ENCODE results near the gene HERPUD1. TPM values are rescaled to one million over a fixed set of nuclear protein-coding genes. Genes with fewer than 3 reads are reported as not detected.

Gene HERPUD1
- total and polyA plus RNA-seq, 9 of the 15 experiments (the other 6 are each of a cell fraction or from before 2014, with no cell fraction given): 14.2 to 60.7 (median 37.4) TPM

GRCh38 chr16:56964243-56965148, 32.6 kb downstream of the HERPUD1 start:
- ChIA-PET CTCF (ENCODE audit: low intra/inter-chr PET ratio) (interaction anchor here (0.6 to 2.0 kb wide), 4 partner anchors 80 to 498 kb away, joined by 3 to 6 read pairs (median 4); no protein-coding TSS in a partner anchor), POLR2A (interaction anchor here (0.6 to 1.5 kb wide), 6 partner anchors 14 to 69 kb away, joined by 3 to 4 read pairs (median 3); no protein-coding TSS in a partner anchor)
- WGBS (ENCODE audit: insufficient coverage, low coverage, missing lambda C conversion rate): 32% methylated on average over 26 of the region's 30 CpGs
- Histone ChIP-seq H3K27ac (ENCODE audit: extremely low read depth, low read depth, low read length) (peak overlapping the region; percentile 53; the same call in 1 of the 3 replicates), H3K4me2 (ENCODE audit: insufficient read depth, low read length) (peak overlapping the region; percentile 4; the same call in 1 of the 2 replicates), H2AFZ (ENCODE audit: low read depth, low read length) (peak overlapping the region; percentile 87), H3K4me1 (replicated peaks in 1 of 2; ENCODE audit: control insufficient read depth in 2 of 2, insufficient read depth in 2 of 2, low read length in 2 of 2) (peaks cover 4 to 22% of the 10 kb centered on the region in 2 experiments; a peak in 4 of 5 replicates), H3K79me2 (ENCODE audit: control insufficient read depth, insufficient read depth, low read length) (no peaks in the 10 kb centered on the region), H4K20me1 (replicated peaks; ENCODE audit: control insufficient read depth, insufficient read depth, low read length) (no peaks in the 10 kb centered on the region), H3K9me3 (replicated peaks; ENCODE audit: control insufficient read depth, insufficient read depth, low read depth, low read length) (no peaks in the 10 kb centered on the region), H3K9me1 (ENCODE audit: control insufficient read depth, insufficient read depth, low read length) (no peaks in the 10 kb centered on the region), H3K4me3 (no peak overlapping the region), H3K36me3 (ENCODE audit: control insufficient read depth, insufficient read depth, low read length) (no peaks in the 10 kb centered on the region), H3K9ac (ENCODE audit: insufficient read depth in 1 of 2, low read depth in 2 of 2, low read length in 2 of 2) (0 out of 4 replicates have a peak overlapping the region, but pooled peaks of 1 of the 2 experiments have one; percentile 6), H3K27me3 (ENCODE audit: control insufficient read depth in 2 of 2, insufficient read depth in 2 of 2, low read length in 2 of 2) (peaks cover under 1 to 6% of the 10 kb centered on the region in 2 experiments; a peak in 4 of 5 replicates)
- intact Hi-C loops (cut with micrococcal nuclease) (loop anchor here (1.0 to 5.0 kb wide), 3 partner anchors 53 to 204 kb away; no protein-coding TSS in a partner anchor), in situ Hi-C loops (cut with MboI) (no loop called here)
- ATAC-seq (peak; percentile 90), FAIRE-seq (peak; percentile 84), DNase-seq (ENCODE audit: extremely low read depth in 1 of 4, low spot score in 3 of 4) (peak; percentile 85 to 94 (median 86))
- no TSS peak for BruUV-seq (replicated peaks)
- TF ChIP-seq MBD2 (IDR thresholded peaks at IDR 0.05; ENCODE audit: borderline replicate concordance, low read depth) (no peak), ZNF830 (CRISPR knock-in tag; IDR thresholded peaks at IDR 0.05) (no peak), SIN3A (IDR thresholded peaks at IDR 0.05; ENCODE audit: borderline replicate concordance in 2 of 2, control insufficient read depth in 1 of 2, low read depth in 2 of 2, low read length in 2 of 2) (no peak), RUNX1 (IDR thresholded peaks at IDR 0.05; ENCODE audit: low read depth) (no peak), TCFL5 (CRISPR knock-in tag; conservative IDR thresholded peaks at IDR 0.05) (no peak), ZNF764 (CRISPR knock-in tag; IDR thresholded peaks at IDR 0.05; ENCODE audit: low read depth) (no peak), PURB (CRISPR knock-in tag; IDR thresholded peaks at IDR 0.05; ENCODE audit: low read depth) (no peak), BRD9 (IDR thresholded peaks at IDR 0.05; ENCODE audit: low read depth, partially characterized antibody) (no peak), ZNF699 (CRISPR knock-in tag; IDR thresholded peaks at IDR 0.05; ENCODE audit: insufficient replicate concordance) (no peak), ETV5 (CRISPR knock-in tag; IDR thresholded peaks at IDR 0.05; ENCODE audit: low read depth) (0 out of 2 replicates have a peak, but pooled peaks have one; percentile 29), PHTF2 (CRISPR knock-in tag; IDR thresholded peaks at IDR 0.05) (no peak), ETS2 (tag; IDR thresholded peaks at IDR 0.05; ENCODE audit: borderline replicate concordance, poor library complexity, severe bottlenecking) (no peak), CHAMP1 (IDR thresholded peaks at IDR 0.05) (0 out of 2 replicates have a peak, but pooled peaks have one; percentile 66), MEF2D (tag; conservative IDR thresholded peaks at IDR 0.05; ENCODE audit: low read depth) (no peak), ZBTB12 (CRISPR knock-in tag; IDR thresholded peaks at IDR 0.05) (no peak), RCOR1 (IDR thresholded peaks at IDR 0.05; ENCODE audit: borderline replicate concordance in 1 of 2, low read depth in 2 of 2, low read length in 2 of 2) (peak in 1 of 2 experiments; percentile 51; a peak in 2 of 4 replicates), XRCC4 (IDR thresholded peaks at IDR 0.05; ENCODE audit: extremely low read depth, insufficient read depth, insufficient read length) (no peak)
